Central memory CD8-positive, alpha-beta T cell (primary cell): Measurements from ENCODE around the gene ENKD1.
A peak's percentile ranks its signal among the peaks of the same experiment; 100 is the strongest.

Experiments
- ATAC-seq: fragments of 150-1000 bp; cut with Tn5 transposase; replicated peaks from 2 replicates; pipeline ENCODE4 v1.10.0; 2022; ENCODE audit warnings: mild to moderate bottlenecking, moderate FRiP score, moderate number of reproducible peaks; ENCODE audit not compliant: poor library complexity, severe bottlenecking; ENCODE audit errors: extremely low read depth
- DNase-seq, 2 donors: peaks; one replicate each; pipeline ENCODE4 v3.0.0; 2021; ENCODE audit warnings: low spot score in 2 of 2
- H3K27ac Mint-ChIP-seq: one replicate; pipeline ENCODE4 v1.8.0; 2022; ENCODE audit warnings: low read depth, mild to moderate bottlenecking, moderate library complexity, mixed read lengths
- H3K27me3 Mint-ChIP-seq: one replicate; pipeline ENCODE4 v1.8.0; 2022; ENCODE audit warnings: mixed read lengths
- H3K36me3 Mint-ChIP-seq: one replicate; pipeline ENCODE4 v1.8.0; 2022; ENCODE audit warnings: mild to moderate bottlenecking, moderate library complexity, mixed read lengths; ENCODE audit not compliant: insufficient read depth
- H3K4me1 Mint-ChIP-seq: one replicate; pipeline ENCODE4 v1.8.0; 2022; ENCODE audit warnings: mixed read lengths
- H3K4me3 Mint-ChIP-seq: one replicate; pipeline ENCODE4 v1.8.0; 2022; ENCODE audit warnings: mild to moderate bottlenecking, moderate library complexity, mixed read lengths
- H3K9me3 Mint-ChIP-seq: one replicate; pipeline ENCODE4 v1.8.0; 2022; ENCODE audit warnings: mixed read lengths

Gene ENKD1

GRCh38 chr16:67658849-67659674 is 7.5 kb downstream of the ENKD1 start:
- ATAC-seq (no peak), DNase-seq (no peak)
- Mint-ChIP-seq H3K27me3 (no peaks in the 10 kb centered on the region), H3K27ac (peak overlapping the region; percentile 91), H3K36me3 (peaks cover 24% of the 10 kb centered on the region), H3K4me3 (peak overlapping the region; percentile 91), H3K4me1 (peaks cover 27% of the 10 kb centered on the region), H3K9me3 (no peaks in the 10 kb centered on the region)

GRCh38 chr16:67657751-67658518 is 8.6 kb downstream of the ENKD1 start:
- no peaks in the 10 kb centered on the region for H3K9me3 Mint-ChIP-seq
- H3K27me3 Mint-ChIP-seq, result no peaks in the 10 kb centered on the region
- peak overlapping the region; percentile 50 for H3K4me3 Mint-ChIP-seq
- peak overlapping the region; percentile 16 for H3K27ac Mint-ChIP-seq
- H3K36me3 Mint-ChIP-seq, result peaks cover 23% of the 10 kb centered on the region
- H3K4me1 Mint-ChIP-seq, result peaks cover 27% of the 10 kb centered on the region
- ATAC-seq, result no peak
- no peak for DNase-seq

GRCh38 chr16:67657017-67657608 is 9.4 kb downstream of the ENKD1 start:
- Mint-ChIP-seq H3K36me3 (peaks cover 24% of the 10 kb centered on the region), H3K9me3 (no peaks in the 10 kb centered on the region), H3K27ac (no peak overlapping the region), H3K4me3 (no peak overlapping the region), H3K4me1 (peaks cover 28% of the 10 kb centered on the region), H3K27me3 (no peaks in the 10 kb centered on the region)
- no peak for ATAC-seq
- no peak for DNase-seq

DNA sequence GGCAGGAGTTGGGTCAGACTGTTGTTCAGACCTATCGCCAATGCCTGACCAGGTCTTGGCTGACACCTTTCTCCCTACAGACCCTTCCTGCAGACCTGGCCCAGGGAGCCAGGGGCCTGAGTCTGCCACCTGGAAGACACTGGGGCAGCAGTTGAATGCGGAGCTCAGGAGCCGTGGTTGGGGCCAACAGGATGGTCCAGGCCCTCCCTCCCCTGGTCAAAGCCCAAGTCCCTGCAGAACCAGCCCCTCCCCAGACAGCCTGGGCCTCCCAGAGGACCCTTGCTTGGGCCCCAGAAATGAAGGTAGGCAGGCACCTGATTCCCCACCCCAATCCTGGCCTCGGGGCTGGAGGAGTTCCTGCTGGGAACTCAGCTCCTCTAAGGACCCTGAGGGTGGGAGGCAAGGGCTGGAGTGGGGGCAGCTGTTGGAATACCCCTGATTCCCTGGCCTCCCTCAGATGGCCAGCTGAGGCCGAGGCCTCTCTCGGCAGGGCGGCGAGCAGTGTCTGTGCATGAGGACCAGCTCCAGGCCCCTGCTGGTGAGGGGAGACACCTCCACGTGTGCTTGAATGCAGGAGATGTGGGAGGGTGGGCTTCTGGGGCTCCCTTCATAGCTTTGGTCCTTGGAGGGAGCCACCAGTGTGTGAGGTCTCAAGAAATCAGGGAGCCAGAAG is 10.1 kb downstream of the ENKD1 start:
- Mint-ChIP-seq H3K36me3 (peaks cover 28% of the 10 kb centered on the region), H3K27me3 (no peaks in the 10 kb centered on the region), H3K27ac (no peak overlapping the region), H3K4me1 (peaks cover 32% of the 10 kb centered on the region), H3K9me3 (no peaks in the 10 kb centered on the region), H3K4me3 (no peak overlapping the region)
- ATAC-seq (no peak), DNase-seq (no peak)

GRCh38 chr16:67655363-67655762 is 11.2 kb downstream of the ENKD1 start:
- Mint-ChIP-seq H3K27ac (peak overlapping the region; percentile 45), H3K27me3 (no peaks in the 10 kb centered on the region), H3K36me3 (peaks cover 29% of the 10 kb centered on the region), H3K9me3 (no peaks in the 10 kb centered on the region), H3K4me3 (no peak overlapping the region), H3K4me1 (peaks cover 31% of the 10 kb centered on the region)
- DNase-seq, result no peak
- no peak for ATAC-seq

- peaks cover 33% of the 10 kb centered on the region for H3K4me1 Mint-ChIP-seq
- DNase-seq, result no peak
- ATAC-seq, result no peak
- H3K9me3 Mint-ChIP-seq, result no peaks in the 10 kb centered on the region
- H3K4me3 Mint-ChIP-seq, result no peak overlapping the region
- H3K36me3 Mint-ChIP-seq, result peaks cover 27% of the 10 kb centered on the region
- H3K27ac Mint-ChIP-seq, result peak overlapping the region; percentile 61
- H3K27me3 Mint-ChIP-seq, result no peaks in the 10 kb centered on the region
These were observed 12.1 kb downstream of the ENKD1 start for GRCh38 chr16:67654403-67654911.

GRCh38 chr16:67653789-67654402 is 12.7 kb downstream of the ENKD1 start:
- H3K27me3 Mint-ChIP-seq, result no peaks in the 10 kb centered on the region
- H3K9me3 Mint-ChIP-seq, result no peaks in the 10 kb centered on the region
- peaks cover 27% of the 10 kb centered on the region for H3K4me1 Mint-ChIP-seq
- ATAC-seq (no peak), DNase-seq (no peak)
- peaks cover 25% of the 10 kb centered on the region for H3K36me3 Mint-ChIP-seq
- no peak overlapping the region for H3K4me3 Mint-ChIP-seq
- no peak overlapping the region for H3K27ac Mint-ChIP-seq

DNA sequence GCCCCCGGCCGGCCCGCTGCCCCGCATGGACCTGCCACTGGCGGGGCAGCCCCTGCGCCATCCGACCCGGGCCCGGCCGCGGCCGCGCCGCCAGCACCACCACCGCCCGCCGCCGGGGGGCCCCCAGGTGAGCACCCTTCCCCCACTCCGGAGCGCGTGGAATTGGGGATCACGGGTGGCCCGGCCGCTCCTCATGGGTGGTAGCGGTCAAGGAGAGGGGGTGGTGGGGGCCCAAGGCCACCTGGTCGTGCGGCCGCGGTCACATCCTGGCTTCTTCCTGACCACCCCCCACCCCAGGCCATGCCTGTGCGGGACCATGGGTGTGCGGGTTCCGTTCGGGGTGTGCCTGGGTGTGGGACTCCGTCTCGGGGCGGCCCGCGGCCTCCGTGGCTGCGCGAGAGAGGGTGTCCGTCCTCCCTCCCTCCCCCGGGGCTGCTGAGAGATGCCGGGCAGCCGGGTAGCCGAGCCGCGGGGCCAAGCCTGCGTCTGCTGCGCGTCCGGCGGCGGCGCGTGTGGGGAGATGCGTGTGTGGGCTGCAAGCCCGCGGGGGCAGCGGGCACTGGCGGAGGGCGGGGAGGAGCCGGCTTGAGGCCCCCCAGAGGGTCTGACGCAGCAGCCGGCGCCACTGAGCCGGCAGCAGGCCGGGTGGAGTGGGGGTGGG is 13.3 kb downstream of the ENKD1 start:
- H3K27me3 Mint-ChIP-seq, result no peaks in the 10 kb centered on the region
- ATAC-seq, result no peak
- H3K4me3 Mint-ChIP-seq, result no peak overlapping the region
- DNase-seq, result no peak
- H3K36me3 Mint-ChIP-seq, result peaks cover 24% of the 10 kb centered on the region
- H3K4me1 Mint-ChIP-seq, result peaks cover 24% of the 10 kb centered on the region
- H3K9me3 Mint-ChIP-seq, result no peaks in the 10 kb centered on the region
- no peak overlapping the region for H3K27ac Mint-ChIP-seq

- H3K27me3 Mint-ChIP-seq, result no peaks in the 10 kb centered on the region
- DNase-seq (no peak), ATAC-seq (no peak)
- H3K36me3 Mint-ChIP-seq, result peaks cover 22% of the 10 kb centered on the region
- H3K4me1 Mint-ChIP-seq, result peaks cover 24% of the 10 kb centered on the region
- H3K9me3 Mint-ChIP-seq, result no peaks in the 10 kb centered on the region
- no peak overlapping the region for H3K27ac Mint-ChIP-seq
- H3K4me3 Mint-ChIP-seq, result no peak overlapping the region
These were observed 13.9 kb downstream of the ENKD1 start for GRCh38 chr16:67652578-67653127.

DNA sequence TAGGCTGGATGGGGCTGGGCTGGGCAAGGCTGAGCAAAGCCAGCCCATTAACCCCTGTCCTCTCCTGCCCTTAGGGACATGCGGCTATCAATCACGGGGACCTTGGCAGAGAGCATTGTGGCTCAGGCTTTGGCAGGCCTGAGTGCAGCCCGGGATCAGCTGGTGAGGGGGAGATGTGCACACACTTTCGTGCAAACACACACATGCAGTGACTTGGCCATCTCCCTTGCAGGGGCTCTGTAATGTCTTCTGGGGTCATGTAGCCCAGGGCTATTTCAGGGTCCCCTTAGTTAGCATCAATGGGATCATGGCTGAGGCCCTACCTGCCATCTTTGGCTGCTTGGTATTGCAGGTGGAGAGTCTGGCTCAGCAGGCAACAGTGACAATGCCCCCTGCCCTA is 14.7 kb downstream of the ENKD1 start:
- Mint-ChIP-seq H3K4me1 (peaks cover 24% of the 10 kb centered on the region), H3K4me3 (no peak overlapping the region), H3K36me3 (peaks cover 22% of the 10 kb centered on the region), H3K9me3 (no peaks in the 10 kb centered on the region), H3K27ac (peak overlapping the region; percentile 59), H3K27me3 (no peaks in the 10 kb centered on the region)
- ATAC-seq, result no peak
- DNase-seq, result no peak

DNA sequence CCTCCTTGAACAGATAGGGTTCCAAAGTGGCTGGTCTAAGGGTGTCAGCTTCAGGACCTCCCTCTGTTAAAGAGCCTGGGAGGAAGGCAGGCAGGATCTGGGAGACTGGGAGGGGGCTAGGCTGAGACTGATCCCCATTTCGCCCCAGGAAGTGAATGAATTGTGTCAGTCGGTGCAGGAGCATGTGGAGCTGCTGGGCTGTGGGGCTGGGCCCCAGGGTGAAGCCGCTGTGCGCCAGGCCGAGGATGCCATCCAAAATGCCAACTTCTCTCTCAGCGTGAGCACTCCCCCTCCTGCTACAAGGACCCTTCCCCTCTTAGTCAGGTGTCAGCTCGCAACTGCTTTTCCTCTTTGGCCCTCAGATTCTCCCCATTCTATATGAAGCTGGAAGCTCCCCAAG is 15.5 kb downstream of the ENKD1 start:
- Mint-ChIP-seq H3K27me3 (no peaks in the 10 kb centered on the region), H3K9me3 (no peaks in the 10 kb centered on the region), H3K4me1 (peaks cover 24% of the 10 kb centered on the region), H3K36me3 (peaks cover 22% of the 10 kb centered on the region), H3K27ac (peak overlapping the region; percentile 32), H3K4me3 (no peak overlapping the region)
- ATAC-seq (no peak), DNase-seq (no peak)
